HG02623 (cell line): ENCODE data around the gene CRYBG1.
"Not testable (repeated sequence)": the region's sequence is repeated elsewhere in the genome, so short reads cannot be mapped to it uniquely, and the experiment has no call there.

Source experiments
- ATAC-seq: cut with Tn5 transposase; IDR thresholded peaks from one replicate; pipeline ENCODE4 v1.9.1; 2021; ENCODE audit warnings: moderate library complexity; ENCODE audit not compliant: unreplicated experiment

Gene CRYBG1

DNA sequence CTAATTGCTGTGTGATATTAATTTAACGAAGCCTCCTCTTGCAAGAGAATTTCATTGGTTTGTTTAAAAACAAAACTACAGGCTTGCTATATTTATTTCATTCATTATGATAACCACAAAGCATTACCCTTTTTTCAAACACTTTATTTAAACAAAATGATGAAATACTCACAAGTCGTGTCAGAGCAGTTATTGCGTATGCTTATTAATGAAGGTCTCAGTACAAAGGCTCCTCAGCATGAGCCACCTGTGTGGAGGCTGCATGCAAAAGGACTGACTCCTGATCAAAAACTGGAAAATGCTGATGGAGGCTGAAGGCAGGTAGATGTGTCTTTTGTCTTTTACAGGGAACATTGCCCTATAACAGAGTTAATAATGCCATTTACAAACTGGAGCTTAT lies 130.5 kb downstream of the CRYBG1 start:
- no peak for ATAC-seq

DNA sequence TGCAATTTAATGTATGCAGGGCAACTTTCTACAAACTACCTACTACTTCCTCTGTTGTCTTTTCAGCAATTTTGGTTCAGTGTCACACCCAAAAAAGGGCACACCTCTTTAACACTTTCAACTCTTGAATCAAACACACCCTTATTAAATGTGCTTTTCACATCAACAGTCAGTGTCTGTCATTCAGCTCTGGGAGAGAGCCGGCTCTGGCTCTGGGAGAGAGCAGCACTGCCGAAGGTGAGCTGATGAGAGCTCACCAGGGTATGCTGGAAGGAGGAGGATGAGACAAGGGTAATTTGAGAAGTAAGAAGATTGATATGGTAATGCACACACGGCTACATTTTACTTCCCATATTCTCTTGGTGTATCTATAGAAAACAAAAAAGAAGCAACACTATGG lies 134.5 kb downstream of the CRYBG1 start:
- ATAC-seq = no peak

DNA sequence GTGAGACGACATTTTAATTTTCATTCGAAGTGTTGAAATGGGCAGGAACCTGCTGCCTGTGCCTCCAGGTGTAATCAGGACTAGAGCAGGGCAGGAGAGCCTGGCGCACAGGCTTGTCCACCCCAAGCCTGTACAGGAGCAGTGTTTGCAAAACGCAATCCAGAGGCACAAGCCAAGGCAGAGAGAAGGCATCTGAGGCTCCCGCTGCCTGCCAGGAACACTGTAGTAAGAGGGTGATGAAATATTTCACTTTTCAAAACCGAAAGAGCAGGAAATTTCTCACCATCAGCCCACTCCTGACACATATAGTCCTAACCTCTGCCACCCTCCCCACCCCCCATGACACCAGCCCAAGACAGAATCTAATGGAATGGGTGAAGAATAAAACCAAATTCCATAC lies 136.3 kb downstream of the CRYBG1 start:
- ATAC-seq = no peak

DNA sequence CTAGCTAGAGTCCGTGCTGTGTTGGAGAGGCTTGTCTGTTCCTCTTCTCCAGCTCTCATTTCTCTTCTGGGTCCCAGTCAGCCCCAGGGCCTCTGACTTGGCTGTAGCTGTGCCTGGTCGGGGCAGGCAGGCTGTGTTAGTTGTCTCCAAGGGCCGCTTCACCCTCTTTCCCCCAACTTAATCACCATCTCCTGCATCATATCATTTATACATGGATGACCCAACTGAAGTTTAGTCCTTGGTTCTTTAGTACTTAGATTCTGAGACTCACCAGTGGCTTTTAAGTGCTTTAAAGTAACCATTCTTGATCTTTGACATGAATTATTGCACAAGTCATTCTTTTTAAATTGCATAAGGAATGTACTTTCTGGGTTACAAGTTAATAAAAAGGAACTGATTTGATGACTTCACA lies 141.4 kb downstream of the CRYBG1 start:
- ATAC-seq = no peak

DNA sequence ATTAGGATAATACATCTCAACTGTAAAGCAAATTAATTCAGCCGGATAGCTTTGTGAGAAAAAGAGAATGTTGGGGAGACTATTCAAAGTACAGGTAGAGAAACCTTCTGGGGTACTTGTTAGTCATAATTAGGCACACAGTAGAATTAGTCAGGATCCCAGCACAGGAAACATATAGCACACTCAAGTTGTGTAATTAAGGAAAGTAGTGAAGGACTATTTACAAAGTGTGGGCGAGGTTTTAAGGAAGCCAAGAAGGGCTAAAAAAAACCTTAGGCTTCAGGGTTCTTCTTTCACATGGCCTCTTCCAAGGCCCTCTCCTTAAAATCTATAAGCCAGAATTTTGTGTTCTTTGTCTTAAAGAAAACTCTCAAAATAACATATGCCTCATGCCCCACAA lies 142.0 kb downstream of the CRYBG1 start:
- no peak for ATAC-seq

DNA sequence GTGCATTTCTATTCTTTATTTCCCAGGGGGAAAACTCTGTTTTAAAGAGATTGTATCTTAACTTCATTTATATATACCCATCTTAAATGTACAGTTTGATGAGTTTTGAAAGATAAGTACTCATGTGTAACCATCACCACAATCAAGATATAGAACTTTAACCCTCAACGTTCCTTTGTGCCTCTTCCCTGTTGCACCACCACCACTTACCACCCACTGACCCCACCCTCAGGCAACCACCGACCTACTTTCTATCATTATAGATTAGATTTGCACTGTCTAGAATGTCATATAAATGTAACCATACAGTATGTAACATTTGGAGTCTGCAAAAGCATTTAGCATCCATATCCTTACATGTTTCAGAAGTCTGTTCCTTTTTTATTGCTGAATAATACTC lies 147.8 kb downstream of the CRYBG1 start:
- ATAC-seq = no peak

DNA sequence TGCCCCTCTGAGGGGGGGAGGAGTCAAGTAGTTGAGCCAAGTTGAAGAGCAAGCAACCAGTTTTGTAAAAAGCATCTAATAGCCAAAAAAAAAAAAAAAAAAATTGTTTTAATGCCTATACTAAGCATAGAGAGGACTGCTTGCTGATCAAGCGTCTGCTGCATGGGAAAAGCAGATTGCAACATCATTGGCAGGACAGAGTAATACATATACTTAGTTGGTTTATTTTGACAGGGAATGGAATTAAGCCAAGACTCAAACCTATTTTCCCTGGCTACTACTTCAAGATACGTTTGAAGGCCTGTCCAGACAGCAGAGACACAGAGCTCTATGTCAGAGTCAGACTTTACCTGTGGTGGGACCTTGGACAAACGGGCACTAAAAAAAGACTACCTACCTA lies 148.3 kb downstream of the CRYBG1 start:
- ATAC-seq = no peak

DNA sequence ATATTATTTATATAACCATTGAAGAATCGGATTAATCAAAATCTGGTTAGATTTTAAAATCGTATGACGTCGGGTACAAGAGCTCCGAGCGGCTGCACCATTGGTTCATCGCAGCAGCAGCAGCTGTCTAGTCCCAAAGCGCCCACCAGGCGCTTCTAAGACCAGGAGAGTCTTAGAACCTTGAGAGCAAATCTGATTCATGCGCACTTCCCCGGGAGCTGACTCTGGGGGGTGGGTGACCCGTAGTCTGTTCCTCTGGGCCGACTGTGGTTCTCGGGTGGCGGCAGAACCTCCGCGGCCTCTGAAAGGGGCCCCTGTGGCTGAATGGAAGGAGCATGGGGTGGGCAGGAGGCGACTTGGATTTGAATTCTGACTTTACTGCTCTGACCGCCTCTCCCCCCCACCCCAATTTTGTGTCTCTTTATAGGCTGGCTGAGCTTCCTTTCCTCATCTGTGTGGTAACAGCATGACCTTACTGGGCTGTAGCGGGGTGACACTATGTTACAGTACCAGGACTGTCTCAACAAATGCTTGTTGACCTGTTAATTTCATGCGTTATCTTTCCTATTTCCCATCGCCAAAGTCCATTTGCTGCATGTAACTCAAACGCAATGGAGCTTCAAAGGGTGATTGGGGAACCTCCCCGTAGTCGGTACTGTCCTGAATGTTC lies 149.0 kb downstream of the CRYBG1 start:
- ATAC-seq = no peak

DNA sequence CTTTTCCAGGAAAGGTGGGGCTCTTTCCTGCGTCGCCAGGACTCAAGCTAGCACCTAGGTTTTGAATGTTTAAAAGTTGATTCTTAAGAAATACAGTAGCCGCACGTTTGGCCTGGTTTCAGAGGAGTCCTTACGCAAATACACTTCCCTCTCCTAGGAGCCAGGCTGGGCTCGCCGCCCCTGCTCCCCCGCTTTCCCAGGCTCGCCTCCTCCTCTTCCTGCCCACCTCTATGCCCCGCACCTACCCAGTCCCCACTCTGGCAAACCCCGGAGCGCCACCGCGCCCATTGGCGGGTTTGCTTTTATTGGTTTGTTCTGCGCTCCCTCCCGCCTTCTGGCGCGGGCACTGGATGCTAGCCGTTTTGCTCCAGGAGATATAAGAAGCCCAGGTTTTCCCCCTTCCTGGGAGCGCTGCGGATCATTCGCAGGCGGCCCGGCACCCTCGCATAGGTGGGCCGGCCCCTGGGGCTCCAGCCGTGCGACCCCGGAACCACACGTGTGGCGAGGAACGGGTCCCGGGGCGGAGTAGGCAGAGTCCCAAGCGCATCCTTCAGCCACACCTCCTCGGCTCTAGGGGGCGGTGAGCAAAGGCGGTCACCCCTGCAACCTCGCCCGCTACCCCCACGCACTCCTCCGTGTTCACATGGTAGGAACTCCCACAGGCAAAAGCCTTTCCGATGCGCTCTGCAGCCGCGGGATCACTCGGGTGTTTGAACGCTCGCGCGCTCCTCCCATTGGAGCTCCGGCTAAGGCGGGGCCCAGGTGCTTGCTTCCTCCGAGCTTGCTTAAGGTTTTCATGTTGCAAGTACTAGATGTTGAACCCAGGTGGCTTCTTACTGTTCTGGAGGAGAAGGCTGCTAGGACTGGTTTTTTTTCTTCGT lies 149.8 kb downstream of the CRYBG1 start:
- ATAC-seq = peak; percentile 29

DNA sequence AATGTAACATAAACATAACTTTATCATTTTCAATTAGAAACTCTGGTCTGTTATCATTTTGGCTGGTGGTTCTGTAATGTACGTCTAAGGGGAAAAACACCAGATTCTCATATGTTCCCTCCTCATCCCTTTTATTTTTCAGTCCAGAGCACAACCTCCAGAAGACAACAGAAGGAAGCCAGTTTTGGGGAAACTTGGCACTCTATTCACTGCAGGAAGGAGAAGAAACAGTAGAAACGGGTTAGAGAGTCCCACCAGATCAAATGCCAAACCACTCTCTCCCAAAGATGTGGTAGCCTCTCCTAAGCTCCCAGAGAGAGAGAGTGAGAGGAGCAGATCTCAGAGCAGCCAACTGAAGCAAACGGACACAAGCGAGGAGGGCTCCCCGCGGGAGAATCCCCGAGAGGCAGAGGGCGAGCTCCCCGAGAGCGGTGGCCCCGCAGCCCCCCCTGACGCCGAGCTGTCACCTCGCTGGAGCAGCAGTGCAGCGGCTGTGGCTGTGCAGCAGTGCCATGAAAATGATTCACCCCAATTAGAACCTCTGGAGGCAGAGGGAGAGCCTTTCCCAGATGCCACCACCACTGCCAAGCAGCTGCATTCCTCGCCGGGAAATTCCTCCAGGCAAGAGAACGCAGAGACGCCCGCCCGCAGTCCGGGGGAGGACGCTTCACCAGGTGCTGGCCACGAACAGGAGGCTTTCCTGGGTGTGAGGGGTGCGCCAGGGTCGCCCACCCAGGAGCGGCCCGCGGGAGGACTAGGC lies 151.0 kb downstream of the CRYBG1 start:
- ATAC-seq = no peak

DNA sequence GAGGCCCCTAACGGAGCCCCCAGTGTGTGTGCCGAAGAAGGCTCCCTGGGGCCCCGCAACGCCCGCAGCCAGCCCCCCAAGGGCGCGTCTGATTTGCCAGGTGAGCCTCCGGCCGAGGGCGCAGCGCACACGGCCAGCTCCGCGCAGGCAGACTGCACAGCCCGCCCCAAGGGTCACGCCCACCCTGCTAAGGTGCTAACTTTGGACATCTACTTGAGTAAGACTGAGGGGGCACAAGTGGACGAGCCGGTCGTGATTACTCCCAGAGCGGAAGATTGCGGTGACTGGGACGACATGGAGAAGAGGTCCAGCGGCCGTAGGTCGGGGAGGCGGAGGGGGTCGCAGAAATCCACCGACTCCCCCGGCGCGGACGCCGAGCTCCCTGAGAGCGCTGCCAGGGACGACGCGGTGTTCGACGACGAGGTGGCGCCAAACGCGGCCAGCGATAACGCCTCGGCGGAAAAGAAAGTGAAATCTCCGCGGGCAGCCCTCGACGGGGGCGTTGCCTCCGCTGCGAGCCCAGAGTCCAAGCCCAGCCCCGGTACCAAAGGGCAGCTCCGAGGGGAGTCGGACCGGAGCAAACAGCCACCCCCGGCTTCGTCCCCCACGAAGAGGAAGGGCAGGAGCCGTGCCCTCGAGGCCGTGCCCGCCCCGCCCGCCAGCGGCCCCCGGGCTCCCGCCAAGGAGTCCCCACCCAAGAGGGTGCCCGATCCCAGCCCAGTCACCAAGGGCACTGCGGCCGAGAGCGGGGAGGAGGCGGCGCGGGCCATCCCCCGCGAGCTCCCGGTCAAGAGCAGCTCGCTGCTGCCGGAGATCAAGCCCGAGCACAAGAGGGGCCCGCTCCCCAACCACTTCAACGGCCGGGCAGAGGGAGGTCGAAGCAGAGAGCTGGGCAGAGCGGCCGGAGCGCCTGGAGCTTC lies 151.8 kb downstream of the CRYBG1 start:
- ATAC-seq = peak; percentile 60

DNA sequence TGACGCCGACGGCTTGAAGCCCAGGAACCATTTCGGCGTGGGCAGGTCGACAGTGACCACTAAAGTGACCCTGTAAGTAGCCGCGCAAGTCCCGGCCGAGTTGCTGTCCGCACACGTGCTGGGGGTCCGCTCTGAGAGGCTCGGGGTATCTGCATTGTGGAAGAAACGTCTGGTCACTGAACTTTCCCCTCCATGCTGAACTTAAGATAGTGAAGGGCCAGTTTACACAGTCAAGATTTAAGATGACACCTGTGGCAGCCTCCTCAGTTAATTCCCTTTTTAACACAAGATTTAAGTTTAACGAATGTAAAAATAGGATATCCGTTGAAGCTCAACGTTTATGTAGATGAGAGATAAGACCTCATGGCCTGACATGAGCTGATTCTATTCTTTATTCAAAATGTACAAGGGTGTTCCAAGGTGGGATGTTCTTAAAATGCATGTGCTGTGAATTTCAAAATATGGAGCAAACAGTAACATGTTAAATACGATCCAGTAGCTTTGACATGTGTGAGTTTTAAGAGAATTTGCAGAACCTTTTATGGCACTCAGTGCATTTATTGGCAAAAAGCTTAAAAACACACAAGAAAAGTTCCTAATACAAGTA lies 152.6 kb downstream of the CRYBG1 start:
- ATAC-seq = no peak

DNA sequence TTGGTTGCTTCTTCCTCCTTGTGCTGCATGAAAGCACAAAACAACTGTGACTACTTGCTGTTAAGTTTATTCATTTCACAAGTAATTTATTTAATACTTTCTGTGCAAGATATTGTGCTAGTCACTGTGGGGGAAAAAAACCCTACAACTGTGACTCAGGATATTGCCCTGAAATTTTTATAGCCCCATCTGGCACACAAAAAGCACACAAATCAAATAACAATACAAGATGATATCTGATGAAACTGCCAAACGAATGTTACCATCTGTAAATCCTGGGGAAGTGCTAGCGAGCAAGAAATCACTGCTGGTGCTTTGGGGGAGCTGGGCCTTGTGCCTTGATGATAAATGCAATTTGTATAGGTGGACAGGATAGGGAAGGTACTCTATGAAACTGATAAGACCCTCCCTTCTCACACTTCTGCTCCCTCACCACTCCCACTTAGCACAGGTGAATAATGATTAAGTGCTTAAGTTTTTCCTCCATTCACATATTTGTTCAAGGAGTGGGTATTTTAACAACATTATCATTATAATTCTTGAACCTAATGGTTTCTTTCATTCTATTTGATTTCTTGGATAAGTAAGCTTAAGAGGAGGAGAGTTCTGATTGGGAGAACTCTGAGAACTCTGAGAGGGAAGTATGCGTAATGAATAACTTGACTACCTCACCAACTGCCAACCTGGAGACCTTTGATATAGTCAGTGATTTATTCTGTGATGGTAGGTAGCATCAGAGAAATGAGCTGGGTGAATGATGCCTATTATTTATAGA lies 153.5 kb downstream of the CRYBG1 start:
- no peak for ATAC-seq

DNA sequence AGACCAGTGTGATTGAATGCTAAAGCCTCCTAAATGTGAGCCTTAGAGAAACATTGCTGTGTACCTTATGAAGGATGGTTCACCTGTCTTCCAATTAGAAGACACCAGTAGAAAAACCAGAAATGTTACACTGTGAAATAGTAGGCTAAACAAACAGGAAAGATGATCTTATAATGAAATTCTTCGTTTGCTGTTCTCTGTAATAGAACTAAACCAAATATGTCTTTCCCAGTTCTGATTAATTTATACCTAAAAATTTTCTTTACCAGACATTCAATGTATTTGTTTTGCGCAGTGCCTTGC lies 154.0 kb downstream of the CRYBG1 start:
- ATAC-seq = no peak

DNA sequence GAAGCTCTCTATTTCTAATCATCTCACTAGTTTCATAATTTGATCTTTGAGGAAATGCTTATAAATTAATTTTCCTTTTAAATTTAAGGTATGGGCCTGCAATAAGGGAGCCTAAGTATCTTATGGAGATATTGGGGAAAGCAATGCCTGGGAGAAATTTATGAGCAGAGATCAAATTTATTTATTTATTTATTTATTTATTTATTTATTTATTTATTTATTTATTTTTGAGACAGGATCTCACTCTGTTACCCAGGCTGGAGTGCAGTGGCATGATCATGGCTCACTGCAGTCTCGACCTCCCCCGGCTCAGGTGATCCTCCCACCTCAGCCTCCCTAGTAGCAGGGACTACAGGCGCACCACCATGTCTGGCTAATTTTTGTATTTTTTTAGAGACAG lies 155.1 kb downstream of the CRYBG1 start:
- not testable (repeated sequence) for ATAC-seq

DNA sequence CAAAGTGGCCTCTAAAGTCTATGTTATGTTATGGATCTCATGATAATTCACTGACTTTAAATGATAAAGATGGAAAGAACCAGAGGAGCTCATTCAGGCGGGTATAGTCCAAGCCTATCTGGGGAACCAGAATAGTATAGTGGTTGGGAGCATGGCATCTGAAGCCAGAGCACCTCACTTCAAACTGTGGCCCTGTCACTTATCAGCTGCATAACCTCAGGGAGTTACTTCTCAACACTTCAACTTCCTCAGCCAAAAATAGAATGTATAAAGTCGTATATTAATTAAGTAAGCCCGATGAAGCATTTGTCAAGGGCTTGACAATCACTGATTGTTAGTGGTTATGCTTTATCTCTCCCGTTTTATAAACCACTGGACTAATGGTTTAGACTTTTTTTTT lies 156.1 kb downstream of the CRYBG1 start:
- no peak for ATAC-seq

DNA sequence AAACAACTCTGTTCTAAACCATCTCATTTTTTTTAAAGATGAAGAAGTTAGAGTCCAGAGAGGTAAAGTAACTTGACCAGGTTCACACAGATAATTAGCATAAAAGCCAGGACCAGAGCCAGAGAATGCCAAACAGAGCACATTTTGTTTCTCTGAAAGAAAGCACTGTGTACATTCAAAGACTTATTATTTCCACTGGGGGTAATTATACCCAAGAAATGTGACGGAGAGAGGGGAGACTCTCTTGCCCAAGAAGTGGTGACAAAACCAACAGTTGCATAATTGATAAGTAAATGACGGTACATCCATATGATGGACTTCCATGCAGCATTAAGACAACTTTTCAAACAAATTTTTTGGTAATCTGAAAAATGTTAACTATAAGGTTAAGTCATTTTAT lies 157.2 kb downstream of the CRYBG1 start:
- no peak for ATAC-seq

DNA sequence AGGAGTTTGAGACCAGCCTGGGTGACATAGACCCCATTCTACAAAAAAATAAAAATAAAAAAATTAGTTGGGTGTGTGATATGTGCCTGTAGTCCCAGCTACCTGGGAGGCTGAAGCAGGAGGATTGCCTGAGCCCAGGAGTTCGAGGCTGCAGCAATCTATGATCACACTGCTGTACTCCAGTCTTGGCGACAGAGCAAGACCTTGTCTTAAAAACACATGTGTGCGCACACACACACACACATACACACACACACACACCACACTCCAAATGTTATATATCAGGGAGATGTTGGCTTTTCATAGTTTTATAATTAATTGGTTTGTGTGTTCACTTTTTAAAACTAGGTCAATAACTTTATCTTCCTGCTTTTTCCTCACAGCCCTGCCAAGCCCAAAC lies 158.2 kb downstream of the CRYBG1 start:
- no peak for ATAC-seq

DNA sequence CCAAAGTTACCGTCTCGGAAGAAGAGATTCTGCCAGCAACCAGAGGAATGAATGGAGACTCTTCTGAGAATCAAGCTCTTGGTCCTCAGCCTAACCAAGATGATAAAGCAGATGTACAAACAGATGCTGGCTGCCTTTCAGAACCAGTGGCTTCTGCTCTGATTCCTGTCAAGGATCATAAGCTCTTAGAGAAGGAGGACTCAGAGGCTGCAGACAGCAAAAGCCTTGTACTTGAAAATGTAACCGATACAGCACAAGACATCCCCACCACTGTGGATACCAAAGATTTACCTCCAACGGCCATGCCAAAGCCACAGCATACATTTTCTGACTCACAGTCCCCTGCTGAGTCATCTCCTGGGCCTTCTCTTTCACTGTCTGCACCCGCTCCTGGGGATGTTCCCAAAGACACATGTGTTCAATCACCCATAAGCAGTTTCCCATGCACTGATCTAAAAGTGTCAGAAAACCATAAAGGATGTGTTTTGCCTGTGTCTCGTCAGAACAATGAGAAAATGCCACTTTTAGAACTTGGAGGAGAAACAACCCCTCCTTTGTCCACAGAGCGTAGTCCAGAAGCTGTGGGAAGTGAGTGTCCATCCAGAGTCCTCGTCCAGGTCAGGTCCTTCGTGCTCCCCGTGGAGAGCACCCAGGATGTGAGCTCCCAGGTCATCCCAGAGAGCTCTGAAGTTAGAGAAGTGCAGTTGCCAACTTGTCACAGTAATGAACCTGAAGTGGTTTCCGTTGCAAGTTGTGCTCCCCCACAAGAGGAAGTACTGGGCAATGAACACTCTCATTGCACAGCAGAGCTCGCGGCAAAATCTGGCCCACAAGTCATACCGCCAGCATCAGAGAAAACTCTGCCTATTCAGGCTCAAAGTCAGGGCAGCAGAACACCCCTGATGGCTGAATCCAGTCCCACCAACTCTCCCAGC lies 159.2 kb downstream of the CRYBG1 start:
- peak; percentile 50 for ATAC-seq
